Astrocyte of the cerebellum (primary cell): ENCODE data around the gene PGAP3.

Experiments used
- DNase-seq: peaks from one replicate; pipeline ENCODE4 v3.0.0-alpha.2; 2011; ENCODE audit warnings: low read depth
- H3K4me3 ChIP-seq: 2 replicates; pipeline ENCODE4 v1.5.1; 2011; ENCODE audit warnings: mild to moderate bottlenecking, low read depth, low read length, moderate library complexity
- in situ Hi-C: cut with HindIII; loops from 2 replicates; pipeline ENCODE4 v1.10.0; 2017; ENCODE audit warnings: low sequenced_read_pairs
- TF ChIP-seq, protein P1 (sequence below): IDR thresholded peaks from 2 replicates; pipeline ENCODE4 v1.5.1; 2012; ENCODE audit warnings: low read length, low read depth, moderate library complexity, mild to moderate bottlenecking; ENCODE audit errors: missing control alignments

PGAP3 gene

DNA sequence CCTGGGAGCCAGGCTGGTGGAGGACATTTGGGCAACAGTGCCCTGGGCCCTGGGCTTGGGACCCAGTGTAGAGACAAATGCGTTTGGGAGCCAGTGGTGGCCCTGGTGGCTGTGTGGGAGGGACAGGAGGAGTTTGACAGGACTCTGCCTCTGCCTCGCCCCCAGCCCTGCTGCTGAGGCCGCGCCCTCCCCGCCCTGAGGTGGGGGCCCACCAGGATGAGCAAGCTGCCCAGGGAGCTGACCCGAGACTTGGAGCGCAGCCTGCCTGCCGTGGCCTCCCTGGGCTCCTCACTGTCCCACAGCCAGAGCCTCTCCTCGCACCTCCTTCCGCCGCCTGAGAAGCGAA is 34.6 kb downstream of the PGAP3 start:
- in situ Hi-C loops: no loop called here
- TF ChIP-seq, protein P1, sequence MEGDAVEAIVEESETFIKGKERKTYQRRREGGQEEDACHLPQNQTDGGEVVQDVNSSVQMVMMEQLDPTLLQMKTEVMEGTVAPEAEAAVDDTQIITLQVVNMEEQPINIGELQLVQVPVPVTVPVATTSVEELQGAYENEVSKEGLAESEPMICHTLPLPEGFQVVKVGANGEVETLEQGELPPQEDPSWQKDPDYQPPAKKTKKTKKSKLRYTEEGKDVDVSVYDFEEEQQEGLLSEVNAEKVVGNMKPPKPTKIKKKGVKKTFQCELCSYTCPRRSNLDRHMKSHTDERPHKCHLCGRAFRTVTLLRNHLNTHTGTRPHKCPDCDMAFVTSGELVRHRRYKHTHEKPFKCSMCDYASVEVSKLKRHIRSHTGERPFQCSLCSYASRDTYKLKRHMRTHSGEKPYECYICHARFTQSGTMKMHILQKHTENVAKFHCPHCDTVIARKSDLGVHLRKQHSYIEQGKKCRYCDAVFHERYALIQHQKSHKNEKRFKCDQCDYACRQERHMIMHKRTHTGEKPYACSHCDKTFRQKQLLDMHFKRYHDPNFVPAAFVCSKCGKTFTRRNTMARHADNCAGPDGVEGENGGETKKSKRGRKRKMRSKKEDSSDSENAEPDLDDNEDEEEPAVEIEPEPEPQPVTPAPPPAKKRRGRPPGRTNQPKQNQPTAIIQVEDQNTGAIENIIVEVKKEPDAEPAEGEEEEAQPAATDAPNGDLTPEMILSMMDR: no peak
- no peak overlapping the region for H3K4me3 ChIP-seq
- DNase-seq: no peak

DNA sequence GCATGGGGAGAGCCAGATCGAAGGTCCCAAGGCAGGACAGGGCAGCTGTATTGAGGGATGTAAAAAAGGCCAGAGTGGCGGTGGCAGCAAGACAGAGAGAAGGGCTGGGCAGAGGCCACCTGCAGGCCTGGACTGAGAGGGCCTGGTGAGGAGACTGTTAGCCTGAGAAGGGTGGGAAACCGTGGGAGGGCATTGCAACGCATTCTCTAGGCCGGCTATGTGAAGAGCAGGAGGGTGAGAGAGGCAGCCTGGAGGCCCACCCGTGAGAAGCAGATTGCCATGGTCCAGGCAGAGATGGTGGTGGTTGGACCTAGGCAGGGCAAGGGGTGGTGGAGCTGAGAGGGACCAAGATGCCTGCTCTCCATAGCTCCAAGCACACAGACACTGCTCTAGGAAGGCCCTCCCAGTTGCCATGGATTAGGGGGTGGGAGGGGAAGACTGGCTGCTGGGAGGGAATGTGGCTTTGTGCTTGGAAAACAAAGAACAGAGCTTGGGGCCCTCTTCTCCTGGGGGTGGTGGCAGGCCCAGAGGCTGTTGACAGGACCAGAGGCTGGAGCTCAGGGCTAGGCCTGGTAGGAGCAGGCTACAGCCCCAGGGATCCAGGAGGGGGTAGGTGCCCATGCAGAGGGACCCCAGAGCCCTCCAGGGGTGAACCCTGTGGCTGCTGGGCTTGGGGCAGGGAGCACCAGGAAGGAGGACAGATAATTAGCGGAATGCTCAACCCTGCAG is 35.1 kb downstream of the PGAP3 start:
- in situ Hi-C loops: no loop called here
- DNase-seq: no peak
- TF ChIP-seq, protein P1: no peak
- H3K4me3 ChIP-seq: no peak overlapping the region

- in situ Hi-C loops: no loop called here
- no peak for DNase-seq
- TF ChIP-seq, protein P1: no peak
- no peak overlapping the region for H3K4me3 ChIP-seq
These were observed 35.8 kb downstream of the PGAP3 start for GRCh38 chr17:39651923-39652586.

- TF ChIP-seq, protein P1: no peak
- H3K4me3 ChIP-seq: no peak overlapping the region
- in situ Hi-C loops: no loop called here
These were observed 37.7 kb downstream of the PGAP3 start for GRCh38 chr17:39650121-39650579.

GRCh38 chr17:39648616-39649366 is 39.1 kb downstream of the PGAP3 start:
- in situ Hi-C loops: no loop called here

More at GRCh38 chr17:39650121-39650579, 37.7 kb downstream of the PGAP3 start:
- DNase-seq: no peak

GRCh38 chr17:39647256-39647655 is 40.6 kb downstream of the PGAP3 start:
- in situ Hi-C loops: no loop called here
- DNase-seq: no peak
- TF ChIP-seq, protein P1: no peak
- no peak overlapping the region for H3K4me3 ChIP-seq

More at GRCh38 chr17:39648616-39649366, 39.1 kb downstream of the PGAP3 start:
- H3K4me3 ChIP-seq: no peak overlapping the region
- peak; percentile 59 for DNase-seq
- TF ChIP-seq, protein P1: no peak
